Cardiac atrium fibroblast (primary cell): ENCODE data around the gene PRKACG. TPM values are rescaled to one million over a fixed set of nuclear protein-coding genes. Genes with fewer than 3 reads are reported as not detected.

Experiments used
- total RNA-seq: library from RNA; depleted of rRNA; stranded (reverse); fragments of >200 nt; gene quantifications from 2 replicates; pipeline ENCODE4 v1.2.3, GENCODE V29; 2015

PRKACG gene
- total RNA-seq = not detected in 2 replicates

GRCh38 chr9:69014013-69014412 lies at the start of gene PRKACG:
Gene PRKACG, minus strand, starts transcription at chr9:69014113. Its CDS starts 21 bp downstream, at chr9:69014092.

GRCh38 chr9:69035438-69036308 lies 21.8 kb upstream of the PRKACG start, which contains the start of gene FXN:
Gene FXN, plus strand, starts transcription at chr9:69035752. Its CDS starts 31 bp downstream, at chr9:69035783.

Other genes starting within 250 kb of the PRKACG start
- 7.3 and 15.5 TPM in 2 replicates for gene FXN, start 21.6 kb upstream of the PRKACG start, total RNA-seq
- gene TJP2, start 160.2 kb upstream of the PRKACG start, total RNA-seq = 52.0 and 57.6 TPM in 2 replicates